OCI-LY3 (cell line): ENCODE measurements around the gene ME3.

ENCODE experiments used
- CTCF ChIP-seq: fragments of 200-600, 300-600 bp; sonication (generic); IDR thresholded peaks from 2 replicates; pipeline ENCODE4 v1.5.1; 2014; ENCODE audit warnings: antibody characterized with exemption, low read length, low read depth
- EZH2phosphoT487 ChIP-seq: fragments of 200-600 bp; shearing (Covaris generic); IDR thresholded peaks from 2 replicates; pipeline ENCODE4 v1.6.1; 2018; ENCODE audit warnings: antibody characterized with exemption, mixed run types, low read depth

DNA sequence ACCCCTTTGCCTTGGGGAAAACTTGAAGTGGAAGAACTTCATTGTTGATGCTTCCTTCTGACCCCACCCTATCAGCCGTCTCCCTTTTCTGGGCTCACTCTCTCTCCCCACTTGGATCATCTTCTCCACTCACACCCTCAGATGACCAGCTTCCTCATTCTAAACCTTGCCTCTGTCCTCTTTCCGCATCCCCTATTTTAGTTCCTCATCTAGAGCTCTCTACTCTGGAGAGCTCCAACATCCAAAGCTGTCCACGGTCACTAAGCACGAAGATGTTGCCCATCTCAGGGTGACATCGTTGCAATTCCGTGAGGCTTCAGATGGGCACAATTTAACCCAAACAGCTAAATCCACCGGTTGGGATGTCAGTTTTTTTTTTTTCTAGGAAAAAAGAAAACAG lies 31.6 kb upstream of the ME3 start:
- TF ChIP-seq CTCF (no peak), EZH2phosphoT487 (no peak)
